RWPE2 (cell line): ENCODE measurements around the gene STARD8.

Source experiments
- ATAC-seq: fragments of 200-7000 bp; cut with Tn5 transposase; 3 replicates; pipeline ENCODE4 v1.9.1; 2021; ENCODE audit warnings: low read depth
- DNase-seq: peaks from one replicate; pipeline ENCODE4 v3.0.0-alpha.2; 2020; ENCODE audit warnings: low spot score
- H3K27ac ChIP-seq: fragments of 450-650 bp; 2 replicates; pipeline ENCODE4 v1.5.1; 2017; ENCODE audit warnings: mild to moderate bottlenecking; ENCODE audit not compliant: poor library complexity, severe bottlenecking
- H3K27me3 ChIP-seq: fragments of 250-450 bp; sonication (Bioruptor Pico); 2 replicates; pipeline ENCODE4 v1.5.1; 2021; ENCODE audit warnings: mild to moderate bottlenecking, moderate library complexity; ENCODE audit not compliant: insufficient read depth, poor library complexity, severe bottlenecking
- H3K36me3 ChIP-seq: fragments of 250-450 bp; sonication (Bioruptor Pico); 2 replicates; pipeline ENCODE4 v1.5.1; 2020; ENCODE audit warnings: low read depth, mild to moderate bottlenecking, moderate library complexity
- H3K4me1 ChIP-seq: fragments of 250-450 bp; sonication (Bioruptor Pico); 2 replicates; pipeline ENCODE4 v1.5.1; 2021; ENCODE audit warnings: mild to moderate bottlenecking, moderate library complexity; ENCODE audit not compliant: insufficient read depth, poor library complexity, severe bottlenecking
- H3K4me3 ChIP-seq: fragments of 250-450 bp; sonication (Bioruptor Pico); 2 replicates; pipeline ENCODE4 v1.5.1; 2021; ENCODE audit warnings: mild to moderate bottlenecking, moderate library complexity; ENCODE audit not compliant: severe bottlenecking
- H3K9me3 ChIP-seq: fragments of 250-450 bp; sonication (Bioruptor Pico); 2 replicates; pipeline ENCODE4 v1.5.1; 2021; ENCODE audit warnings: mild to moderate bottlenecking, moderate library complexity; ENCODE audit not compliant: severe bottlenecking
- CTCF ChIP-seq: fragments of 450-650 bp; IDR thresholded peaks from one replicate; pipeline ENCODE4 v1.5.1; 2017; ENCODE audit warnings: mild to moderate bottlenecking, moderate library complexity; ENCODE audit not compliant: poor library complexity, severe bottlenecking

STARD8 gene

DNA sequence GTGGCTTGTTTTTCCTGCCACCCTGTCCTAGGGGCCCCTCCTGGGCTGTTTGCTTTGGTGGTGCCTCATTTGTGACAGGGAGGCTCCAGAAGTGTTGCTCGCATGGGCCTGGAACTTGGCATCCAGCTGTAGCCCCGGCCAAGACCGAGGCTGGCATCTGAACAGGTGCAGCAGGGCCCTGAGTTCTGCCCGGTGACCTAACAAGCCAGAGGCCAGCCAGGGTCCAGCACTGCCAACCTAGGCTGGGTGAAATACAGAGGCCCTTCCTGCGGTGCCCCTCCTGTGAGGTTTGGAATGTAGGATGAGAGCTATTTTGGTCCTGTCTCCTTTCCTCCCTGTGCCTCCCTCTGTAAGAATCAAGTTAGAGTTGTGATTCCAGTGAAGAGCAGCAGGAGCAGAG is 58.5 kb downstream of the STARD8 start:
- TF ChIP-seq CTCF: no peak
- no peaks in the 10 kb centered on the region for H3K4me1 ChIP-seq
- H3K4me3 ChIP-seq: no peak overlapping the region
- ATAC-seq (no peak), DNase-seq (no peak)
- no peak overlapping the region for H3K27ac ChIP-seq
- H3K36me3 ChIP-seq: no peaks in the 10 kb centered on the region
- no peaks in the 10 kb centered on the region for H3K9me3 ChIP-seq
- no peaks in the 10 kb centered on the region for H3K27me3 ChIP-seq

DNA sequence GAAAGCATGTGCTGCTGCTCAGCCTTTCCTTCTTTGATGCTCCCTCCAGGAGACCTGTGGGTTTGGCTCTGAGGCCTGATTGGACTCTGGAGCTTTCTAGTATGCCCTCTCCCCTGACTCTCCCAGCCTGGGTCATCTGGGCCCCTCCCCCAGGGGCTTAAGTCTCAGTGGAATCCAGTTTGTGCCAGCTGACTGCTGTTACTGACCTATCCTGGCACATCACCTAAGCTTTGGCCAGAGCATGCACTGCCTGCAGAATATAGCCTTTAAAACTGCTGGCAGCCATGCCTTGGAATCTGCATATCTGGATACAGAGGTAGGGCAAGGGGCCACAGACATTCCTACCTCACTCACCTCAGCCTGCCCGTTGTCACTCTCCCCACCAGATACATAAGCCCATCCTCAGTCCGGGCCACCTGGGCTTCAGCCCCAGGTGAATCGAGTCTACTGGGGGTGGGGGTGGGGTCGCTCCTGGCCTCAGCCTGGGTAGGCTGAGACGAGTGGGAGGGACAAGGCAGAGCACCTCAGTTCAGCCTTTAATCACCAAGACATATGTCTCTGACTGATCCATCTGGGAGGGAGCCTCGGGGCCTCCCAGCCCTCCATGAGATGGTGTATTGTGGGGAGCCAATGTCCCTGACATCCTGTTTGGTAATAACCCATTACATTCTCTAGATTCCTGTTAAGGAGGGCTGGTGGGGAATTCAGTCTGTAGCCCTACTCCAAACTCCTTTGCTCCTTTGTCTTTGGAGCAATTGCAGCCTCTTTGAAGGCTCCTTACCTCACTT is 61.2 kb downstream of the STARD8 start:
- Histone ChIP-seq H3K4me1 (no peaks in the 10 kb centered on the region), H3K27ac (no peak overlapping the region), H3K27me3 (no peaks in the 10 kb centered on the region), H3K9me3 (no peaks in the 10 kb centered on the region), H3K36me3 (no peaks in the 10 kb centered on the region), H3K4me3 (no peak overlapping the region)
- ATAC-seq: no peak
- DNase-seq: no peak
- TF ChIP-seq CTCF: no peak

GRCh38 chrX:68710870-68711576 is 63.6 kb downstream of the STARD8 start:
- no peaks in the 10 kb centered on the region for H3K27me3 ChIP-seq
- H3K4me3 ChIP-seq: no peak overlapping the region
- no peaks in the 10 kb centered on the region for H3K36me3 ChIP-seq
- no peak overlapping the region for H3K27ac ChIP-seq
- DNase-seq (no peak), ATAC-seq (peak; percentile 61)
- no peaks in the 10 kb centered on the region for H3K9me3 ChIP-seq
- H3K4me1 ChIP-seq: no peaks in the 10 kb centered on the region
- TF ChIP-seq CTCF: peak; percentile 31

DNA sequence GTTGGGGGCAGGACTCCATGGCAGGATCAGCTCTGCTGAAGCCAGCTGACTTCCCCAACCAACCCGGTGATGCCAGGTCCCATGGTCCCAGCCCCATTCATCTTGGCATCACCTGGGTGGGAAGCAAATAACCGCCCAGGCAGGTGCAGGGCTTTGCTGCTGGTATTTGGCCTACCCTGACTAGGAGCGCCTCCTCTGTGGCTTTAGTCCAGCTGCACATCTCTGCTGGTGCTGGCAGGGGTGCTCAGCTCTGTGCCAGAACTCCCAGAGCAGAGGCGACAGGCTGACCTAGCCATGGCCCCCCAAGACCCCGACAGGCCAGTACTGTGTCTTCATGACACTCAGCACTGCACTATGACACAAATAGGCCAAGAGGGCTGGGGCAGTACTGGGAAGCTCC is 64.4 kb downstream of the STARD8 start:
- H3K27ac ChIP-seq: no peak overlapping the region
- no peak for ATAC-seq
- no peak for DNase-seq
- H3K27me3 ChIP-seq: no peaks in the 10 kb centered on the region
- H3K9me3 ChIP-seq: no peaks in the 10 kb centered on the region
- H3K4me1 ChIP-seq: no peaks in the 10 kb centered on the region
- TF ChIP-seq CTCF: no peak
- H3K4me3 ChIP-seq: no peak overlapping the region
- no peaks in the 10 kb centered on the region for H3K36me3 ChIP-seq

- Histone ChIP-seq H3K4me3 (no peak overlapping the region), H3K4me1 (no peaks in the 10 kb centered on the region), H3K27ac (no peak overlapping the region), H3K27me3 (no peaks in the 10 kb centered on the region), H3K36me3 (no peaks in the 10 kb centered on the region), H3K9me3 (no peaks in the 10 kb centered on the region)
- DNase-seq: no peak
- no peak for ATAC-seq
- TF ChIP-seq CTCF: no peak
These were observed 67.4 kb downstream of the STARD8 start for GRCh38 chrX:68714856-68715255.
